CD14-positive monocyte (primary cell): ENCODE data around the gene ZNF384. TPM values are rescaled to one million over a fixed set of nuclear protein-coding genes. Genes with fewer than 3 reads are reported as not detected.

Experiments
- DNase-seq, 3 donors: peaks; one replicate each; pipeline ENCODE4 v3.0.0-alpha.2; 2011 to 2022
- H2AFZ ChIP-seq: 2 replicates; pipeline ENCODE4 v1.6.0; 2012; ENCODE audit warnings: mild to moderate bottlenecking, low read depth, low read length, inconsistent platforms; ENCODE audit not compliant: insufficient read depth, poor library complexity, severe bottlenecking
- H3K27ac ChIP-seq, 2 donors: 1 replicate in 1 of 2; 2 replicates in 1 of 2; pipeline ENCODE4 v1.5.1; 2012 to 2013; ENCODE audit warnings: low read length in 2 of 2, control low read depth in 1 of 2, inconsistent platforms in 1 of 2, low read depth in 1 of 2, mild to moderate bottlenecking in 1 of 2
- H3K27me3 ChIP-seq, 2 donors: one replicate each; pipeline versions ENCODE4 v1.6.0 to v1.6.1; 2011 to 2013; ENCODE audit warnings: low read length in 2 of 2; ENCODE audit not compliant: control insufficient read depth in 2 of 2, insufficient read depth in 2 of 2
- H3K36me3 ChIP-seq, 2 donors: replicated peaks in 1 of 2; 1 replicate in 1 of 2; 2 replicates in 1 of 2; pipeline versions ENCODE4 v1.5.1 to v1.6.1; 2012 to 2013; ENCODE audit warnings: low read length in 2 of 2, control low read depth in 1 of 2, inconsistent platforms in 1 of 2, mild to moderate bottlenecking in 1 of 2; ENCODE audit not compliant: insufficient read depth in 2 of 2, control insufficient read depth in 1 of 2
- H3K4me1 ChIP-seq, 2 donors: 1 replicate in 1 of 2; 2 replicates in 1 of 2; pipeline versions ENCODE4 v1.5.1 to v1.6.1; 2012 to 2013; ENCODE audit warnings: low read length in 2 of 2, control low read depth in 1 of 2, inconsistent platforms in 1 of 2, mild to moderate bottlenecking in 1 of 2, moderate library complexity in 1 of 2; ENCODE audit not compliant: insufficient read depth in 2 of 2, control insufficient read depth in 1 of 2
- H3K4me2 ChIP-seq: replicated peaks from 2 replicates; pipeline ENCODE3; 2012; ENCODE audit warnings: low read length, moderate library complexity, mild to moderate bottlenecking; ENCODE audit not compliant: poor library complexity, severe bottlenecking; ENCODE audit errors: extremely low read depth
- H3K4me3 ChIP-seq, 3 experiments: fragments of 200-600 bp in 1 of 3; sonication (generic) in 1 of 3; replicated peaks in 1 of 3; 1 replicate in 2 of 3; 2 replicates in 1 of 3; pipeline ENCODE4 v1.5.1; 2011 to 2013; ENCODE audit warnings: low read length in 3 of 3, mild to moderate bottlenecking in 3 of 3, control low read depth in 2 of 3, low read depth in 2 of 3, inconsistent platforms in 1 of 3, moderate library complexity in 1 of 3
- H3K79me2 ChIP-seq: 2 replicates; pipeline ENCODE4 v1.6.0; 2012; ENCODE audit warnings: mild to moderate bottlenecking, control low read depth, inconsistent platforms, low read length, moderate library complexity; ENCODE audit not compliant: insufficient read depth
- H3K9ac ChIP-seq: 2 replicates; pipeline ENCODE4 v1.6.0; 2017; ENCODE audit warnings: low read length, mild to moderate bottlenecking; ENCODE audit not compliant: insufficient read depth, poor library complexity, severe bottlenecking
- H3K9me3 ChIP-seq, 2 donors: replicated peaks in 1 of 2; 1 replicate in 1 of 2; 2 replicates in 1 of 2; pipeline versions ENCODE4 v1.5.1 to v1.6.1; 2012 to 2013; ENCODE audit warnings: low read length in 2 of 2, control low read depth in 1 of 2; ENCODE audit not compliant: control insufficient read depth in 1 of 2, insufficient read depth in 1 of 2
- H4K20me1 ChIP-seq: 2 replicates; pipeline ENCODE4 v1.6.0; 2012; ENCODE audit warnings: mild to moderate bottlenecking, low read length, control low read depth, moderate library complexity; ENCODE audit not compliant: insufficient read depth
- H3K27ac Mint-ChIP-seq, 7 donors: one replicate each; pipeline ENCODE4 v1.8.0; 2020; ENCODE audit warnings: mild to moderate bottlenecking in 7 of 7, mixed read lengths in 7 of 7, moderate library complexity in 6 of 7, inconsistent platforms in 2 of 7
- H3K27me3 Mint-ChIP-seq, 3 donors: one replicate each; pipeline ENCODE4 v1.8.0; 2021 to 2022; ENCODE audit warnings: low read depth in 3 of 3, mild to moderate bottlenecking in 3 of 3, mixed read lengths in 3 of 3, moderate library complexity in 3 of 3, inconsistent platforms in 1 of 3
- H3K36me3 Mint-ChIP-seq, 2 donors: one replicate each; pipeline ENCODE4 v1.8.0; 2020; ENCODE audit warnings: mixed read lengths in 2 of 2, inconsistent platforms in 1 of 2, mild to moderate bottlenecking in 1 of 2
- H3K4me1 Mint-ChIP-seq: one replicate; pipeline ENCODE4 v1.8.0; 2020; ENCODE audit warnings: mild to moderate bottlenecking, mixed read lengths
- H3K4me3 Mint-ChIP-seq, 2 donors: one replicate each; pipeline ENCODE4 v1.8.0; 2020; ENCODE audit warnings: mild to moderate bottlenecking in 2 of 2, mixed read lengths in 2 of 2, moderate library complexity in 1 of 2
- H3K9me3 Mint-ChIP-seq, 7 donors: one replicate each; pipeline ENCODE4 v1.8.0; 2020 to 2022; ENCODE audit warnings: mixed read lengths in 7 of 7, mild to moderate bottlenecking in 6 of 7, moderate library complexity in 6 of 7, inconsistent platforms in 2 of 7
- WGBS: methylation state at CpG from one replicate; pipeline ENCODE4 v1.1.5; 2013; ENCODE audit warnings: missing lambda C conversion rate; ENCODE audit not compliant: insufficient coverage; 5-methylcytosine and 5-hydroxymethylcytosine counted together
- intact Hi-C, 2 donors: fragments of 100-400 bp; cut with micrococcal nuclease; formaldehyde crosslinking; loops; one replicate each; pipeline versions ENCODE4 v1.15.0 to v1.15.1; 2023
- polyA plus RNA-seq, 3 donors: library from polyadenylated mRNA; depleted of rRNA in 1 of 3; unstranded in 2 of 3; stranded (reverse) in 1 of 3; fragments of 300-500 nt in 2 of 3; fragments of >200 nt in 1 of 3; fragmentation: Illumina TruSeq in 2 of 3; gene quantifications; 1 replicate in 2 of 3; 2 replicates in 1 of 3; pipeline ENCODE4 v1.2.3, GENCODE V29; 2012 to 2021
- TF ChIP-seq, protein P1 (sequence below): fragments of 200-600 bp; IDR thresholded peaks from one replicate; pipeline ENCODE4 v1.8.0; 2022; ENCODE audit warnings: antibody characterized with exemption, mild to moderate bottlenecking

ZNF384 gene
- polyA plus RNA-seq, 3 donors, result 9.6 to 87.0 (median 10.9) TPM

DNA sequence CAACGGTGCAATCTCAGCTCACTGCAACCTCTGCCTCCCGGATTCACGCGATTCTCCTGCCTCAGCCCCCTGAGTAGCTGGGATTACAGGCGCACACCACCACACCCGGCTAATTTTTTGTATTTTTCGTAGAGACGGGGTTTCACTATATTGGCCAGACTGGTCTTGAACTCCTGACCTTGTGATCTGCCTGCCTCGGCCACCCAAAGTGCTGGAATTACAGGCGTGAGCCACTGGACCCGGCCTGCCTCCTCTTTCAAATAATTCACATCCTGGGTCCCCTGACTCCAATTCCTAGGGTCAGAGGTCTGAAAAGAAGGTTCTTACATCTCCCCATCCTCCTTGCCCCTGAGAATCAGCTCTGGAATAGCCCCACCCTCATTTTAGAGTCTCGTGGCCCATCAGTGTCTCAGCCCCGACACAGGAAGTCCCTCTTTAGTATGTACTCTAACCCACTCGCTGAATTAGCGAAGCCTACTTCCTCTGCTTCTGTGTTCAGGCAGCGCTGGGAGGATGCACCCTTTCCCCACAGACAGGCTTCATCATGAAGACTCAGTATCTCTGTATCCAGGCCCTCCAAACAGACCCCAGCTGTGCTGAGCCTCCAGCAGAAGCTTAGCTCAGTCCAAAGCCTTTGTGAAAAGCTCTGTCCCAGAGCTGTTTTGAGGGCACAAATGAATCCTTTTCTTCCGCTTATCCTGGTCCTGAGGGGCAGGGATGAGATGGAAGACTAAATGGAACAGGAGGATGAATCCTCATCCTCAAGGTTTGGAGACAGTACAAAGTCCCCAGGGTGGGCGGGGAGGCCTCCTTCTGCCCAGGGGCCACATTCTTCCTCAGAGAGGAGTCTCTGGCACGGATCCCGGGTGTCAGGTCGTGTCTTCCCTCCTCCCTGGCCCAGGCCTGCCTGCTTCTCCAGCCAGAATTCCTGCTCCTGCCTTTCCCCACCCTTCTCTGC lies 56.9 kb downstream of the ZNF384 start:
- Histone ChIP-seq H4K20me1 (no peaks in the 10 kb centered on the region), H3K27me3 (no peaks in the 10 kb centered on the region), H3K9ac (no peak overlapping the region), H3K9me3 (no peaks in the 10 kb centered on the region), H3K4me2 (no peak overlapping the region), H3K4me1 (peaks cover 26 to 29% of the 10 kb centered on the region in 2 donors), H3K4me3 (no peak overlapping the region), H2AFZ (peak overlapping the region; percentile 75), H3K36me3 (no peaks in the 10 kb centered on the region), H3K27ac (no peak overlapping the region), H3K79me2 (no peaks in the 10 kb centered on the region)
- H3K4me3 Mint-ChIP-seq, result peak overlapping the region; percentile 46 to 47
- WGBS, result 71% methylated on average over 19 of the region's 21 CpGs
- intact Hi-C loops, result no loop called here
- peak in 1 of 3 donors; percentile 27 for DNase-seq
- peak overlapping the region in 5 of 7 donors; percentile 19 to 76 (median 44) for H3K27ac Mint-ChIP-seq
- peaks cover 30% of the 10 kb centered on the region for H3K4me1 Mint-ChIP-seq
- TF ChIP-seq, protein P1, sequence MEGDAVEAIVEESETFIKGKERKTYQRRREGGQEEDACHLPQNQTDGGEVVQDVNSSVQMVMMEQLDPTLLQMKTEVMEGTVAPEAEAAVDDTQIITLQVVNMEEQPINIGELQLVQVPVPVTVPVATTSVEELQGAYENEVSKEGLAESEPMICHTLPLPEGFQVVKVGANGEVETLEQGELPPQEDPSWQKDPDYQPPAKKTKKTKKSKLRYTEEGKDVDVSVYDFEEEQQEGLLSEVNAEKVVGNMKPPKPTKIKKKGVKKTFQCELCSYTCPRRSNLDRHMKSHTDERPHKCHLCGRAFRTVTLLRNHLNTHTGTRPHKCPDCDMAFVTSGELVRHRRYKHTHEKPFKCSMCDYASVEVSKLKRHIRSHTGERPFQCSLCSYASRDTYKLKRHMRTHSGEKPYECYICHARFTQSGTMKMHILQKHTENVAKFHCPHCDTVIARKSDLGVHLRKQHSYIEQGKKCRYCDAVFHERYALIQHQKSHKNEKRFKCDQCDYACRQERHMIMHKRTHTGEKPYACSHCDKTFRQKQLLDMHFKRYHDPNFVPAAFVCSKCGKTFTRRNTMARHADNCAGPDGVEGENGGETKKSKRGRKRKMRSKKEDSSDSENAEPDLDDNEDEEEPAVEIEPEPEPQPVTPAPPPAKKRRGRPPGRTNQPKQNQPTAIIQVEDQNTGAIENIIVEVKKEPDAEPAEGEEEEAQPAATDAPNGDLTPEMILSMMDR, result no peak
- peaks cover 0 to 2% (median 0%) of the 10 kb centered on the region in 7 donors for H3K9me3 Mint-ChIP-seq
- peaks cover 0 to 8% (median 5%) of the 10 kb centered on the region in 3 donors for H3K27me3 Mint-ChIP-seq
- no peaks in the 10 kb centered on the region for H3K36me3 Mint-ChIP-seq

DNA sequence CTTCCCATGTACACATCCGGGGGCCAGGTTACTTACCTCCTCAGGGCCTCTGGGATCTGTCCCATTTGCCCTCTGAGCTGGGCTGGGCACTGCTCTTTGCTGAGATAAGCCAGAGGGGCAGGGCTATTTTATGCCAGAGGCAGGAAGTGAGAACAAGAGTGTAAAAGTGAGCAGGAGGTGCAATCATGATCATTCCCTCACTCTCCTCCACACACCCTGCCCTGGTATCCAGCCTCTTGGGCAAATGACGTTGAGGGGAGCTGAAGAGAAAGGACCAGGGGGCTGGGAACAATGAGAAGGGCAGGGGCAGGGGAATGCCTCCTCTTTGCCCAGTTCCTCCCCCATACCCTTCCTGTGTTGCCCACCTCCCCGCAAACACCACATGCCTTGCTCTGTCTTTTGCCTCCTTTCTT lies 57.6 kb downstream of the ZNF384 start:
- no peaks in the 10 kb centered on the region for H3K27me3 ChIP-seq
- TF ChIP-seq, protein P1, result no peak
- Mint-ChIP-seq H3K27me3 (peaks cover under 1 to 8% (median 5%) of the 10 kb centered on the region in 3 donors), H3K4me1 (peaks cover 29% of the 10 kb centered on the region), H3K27ac (peak overlapping the region in 1 of 7 donors; percentile 15), H3K9me3 (peaks cover 0 to 2% (median 0%) of the 10 kb centered on the region in 7 donors), H3K4me3 (peak overlapping the region in 1 of 2 donors; percentile 16), H3K36me3 (no peaks in the 10 kb centered on the region)
- no peak overlapping the region for H3K27ac ChIP-seq
- H3K4me3 ChIP-seq, result no peak overlapping the region
- H3K36me3 ChIP-seq, result no peaks in the 10 kb centered on the region
- no peaks in the 10 kb centered on the region for H4K20me1 ChIP-seq
- no peak overlapping the region for H2AFZ ChIP-seq
- no peaks in the 10 kb centered on the region for H3K79me2 ChIP-seq
- H3K4me1 ChIP-seq, result peaks cover 24 to 28% of the 10 kb centered on the region in 2 donors
- DNase-seq, result no peak
- H3K9me3 ChIP-seq, result no peaks in the 10 kb centered on the region
- H3K9ac ChIP-seq, result no peak overlapping the region
- WGBS, result 94% methylated on average over 2 of the region's 3 CpGs
- H3K4me2 ChIP-seq, result no peak overlapping the region
- intact Hi-C loops, result no loop called here
